Renal pelvis (tissue), 12 donors: ENCODE measurements around the gene RACK1. TPM values are rescaled to one million over a fixed set of nuclear protein-coding genes. Genes with fewer than 3 reads are reported as not detected.
"Not testable (repeated sequence)": the region's sequence is repeated elsewhere in the genome, so short reads cannot be mapped to it uniquely, and the experiment has no call there.

Experiments
- DNase-seq: peaks from one replicate; pipeline ENCODE4 v3.0.0-alpha.2; 2013
- long read RNA-seq, 16 experiments: transcript quantifications; one replicate each; lab custom pipeline, GENCODE V29; 2026
- polyA plus RNA-seq, 3 donors: library from polyadenylated mRNA; unstranded; fragments of 120-200 nt; gene quantifications; one replicate each; pipeline ENCODE4 v1.2.1, GENCODE V29; 2013; ENCODE audit not compliant: insufficient read length in 3 of 3

Gene RACK1
- polyA plus RNA-seq, result 1,000 to 10,000 TPM; 2,611 to 3,136 (median 2,727) TPM
- long read RNA-seq, donor 1, transcript RACK1-227 (8 exons, 1,403 nt), result major isoform, 587 of 1,521 reads
- long read RNA-seq, donor 1, transcript RACK1-216 (2 exons, 358 nt), result minor isoform, 13 of 1,521 reads
- long read RNA-seq, donor 1, transcript RACK1-233 (3 exons, 791 nt), result minor isoform, 29 of 1,521 reads
- long read RNA-seq, donor 1, transcript RACK1-210 (8 exons, 1,098 nt), result minor isoform, 509 of 1,521 reads
- long read RNA-seq, donor 1, partial matches to known transcripts, result 312 of 1,521 reads
- long read RNA-seq, donor 1, other reads (novel, unspliced or antisense), result 40 of 1,521 reads
- long read RNA-seq, donor 2, transcript RACK1-224 (8 exons, 1,150 nt), result minor isoform, 31 of 2,039 reads
- long read RNA-seq, donor 2, transcript RACK1-210 (8 exons, 1,098 nt), result minor isoform, 636 of 2,039 reads
- long read RNA-seq, donor 2, transcript RACK1-233 (3 exons, 791 nt), result minor isoform, 35 of 2,039 reads
- long read RNA-seq, donor 2, transcript RACK1-227 (8 exons, 1,403 nt), result major isoform, 879 of 2,039 reads
- long read RNA-seq, donor 2, partial matches to known transcripts, result 363 of 2,039 reads
- long read RNA-seq, donor 2, other reads (novel, unspliced or antisense), result 53 of 2,039 reads
- long read RNA-seq, donor 3, transcript RACK1-216 (2 exons, 358 nt), result minor isoform, 25 of 1,682 reads
- long read RNA-seq, donor 3, transcript RACK1-210 (8 exons, 1,098 nt), result minor isoform, 522 of 1,682 reads
- long read RNA-seq, donor 3, transcript RACK1-233 (3 exons, 791 nt), result minor isoform, 58 of 1,682 reads
- long read RNA-seq, donor 3, transcript RACK1-227 (8 exons, 1,403 nt), result major isoform, 554 of 1,682 reads
- long read RNA-seq, donor 3, partial matches to known transcripts, result 451 of 1,682 reads
- long read RNA-seq, donor 3, other reads (novel, unspliced or antisense), result 36 of 1,682 reads
- long read RNA-seq, donor 4, transcript RACK1-210 (8 exons, 1,098 nt), result minor isoform, 641 of 2,084 reads
- long read RNA-seq, donor 4, transcript RACK1-233 (3 exons, 791 nt), result minor isoform, 58 of 2,084 reads
- long read RNA-seq, donor 4, transcript RACK1-216 (2 exons, 358 nt), result minor isoform, 38 of 2,084 reads
- long read RNA-seq, donor 4, transcript RACK1-227 (8 exons, 1,403 nt), result major isoform, 809 of 2,084 reads
- long read RNA-seq, donor 4, partial matches to known transcripts, result 395 of 2,084 reads
- long read RNA-seq, donor 4, other reads (novel, unspliced or antisense), result 85 of 2,084 reads
- long read RNA-seq, donor 5, transcript RACK1-210 (8 exons, 1,098 nt), result minor isoform, 207 of 919 reads
- long read RNA-seq, donor 5, transcript RACK1-233 (3 exons, 791 nt), result minor isoform, 51 of 919 reads
- long read RNA-seq, donor 5, transcript RACK1-227 (8 exons, 1,403 nt), result major isoform, 336 of 919 reads
- long read RNA-seq, donor 5, transcript RACK1-216 (2 exons, 358 nt), result minor isoform, 20 of 919 reads
- long read RNA-seq, donor 5, partial matches to known transcripts, result 263 of 919 reads
- long read RNA-seq, donor 5, other reads (novel, unspliced or antisense), result 16 of 919 reads
- long read RNA-seq, donor 6, transcript RACK1-227 (8 exons, 1,403 nt), result major isoform, 527 of 1,269 reads
- long read RNA-seq, donor 6, transcript RACK1-233 (3 exons, 791 nt), result minor isoform, 53 of 1,269 reads
- long read RNA-seq, donor 6, transcript RACK1-210 (8 exons, 1,098 nt), result minor isoform, 349 of 1,269 reads
- long read RNA-seq, donor 6, transcript RACK1-216 (2 exons, 358 nt), result minor isoform, 20 of 1,269 reads
- long read RNA-seq, donor 6, partial matches to known transcripts, result 266 of 1,269 reads
- long read RNA-seq, donor 6, other reads (novel, unspliced or antisense), result 19 of 1,269 reads
- long read RNA-seq, donor 7, transcript RACK1-227 (8 exons, 1,403 nt), result major isoform, 667 of 2,054 reads
- long read RNA-seq, donor 7, transcript RACK1-210 (8 exons, 1,098 nt), result minor isoform, 465 of 2,054 reads
- long read RNA-seq, donor 7, transcript RACK1-233 (3 exons, 791 nt), result minor isoform, 138 of 2,054 reads
- long read RNA-seq, donor 7, transcript RACK1-216 (2 exons, 358 nt), result minor isoform, 58 of 2,054 reads
- long read RNA-seq, donor 7, partial matches to known transcripts, result 619 of 2,054 reads
- long read RNA-seq, donor 7, other reads (novel, unspliced or antisense), result 43 of 2,054 reads
- long read RNA-seq, donor 8, transcript RACK1-210 (8 exons, 1,098 nt), result minor isoform, 208 of 816 reads
- long read RNA-seq, donor 8, transcript RACK1-227 (8 exons, 1,403 nt), result major isoform, 333 of 816 reads
- long read RNA-seq, donor 8, transcript RACK1-233 (3 exons, 791 nt), result minor isoform, 20 of 816 reads
- long read RNA-seq, donor 8, transcript RACK1-216 (2 exons, 358 nt), result minor isoform, 20 of 816 reads
- long read RNA-seq, donor 8, partial matches to known transcripts, result 210 of 816 reads
- long read RNA-seq, donor 8, other reads (novel, unspliced or antisense), result 12 of 816 reads
- long read RNA-seq, donor 9, transcript RACK1-216 (2 exons, 358 nt), result minor isoform, 22 of 2,182 reads
- long read RNA-seq, donor 9, transcript RACK1-227 (8 exons, 1,403 nt), result major isoform, 933 of 2,182 reads
- long read RNA-seq, donor 9, transcript RACK1-210 (8 exons, 1,098 nt), result minor isoform, 544 of 2,182 reads
- long read RNA-seq, donor 9, transcript RACK1-233 (3 exons, 791 nt), result minor isoform, 58 of 2,182 reads
- long read RNA-seq, donor 9, partial matches to known transcripts, result 515 of 2,182 reads
- long read RNA-seq, donor 9, other reads (novel, unspliced or antisense), result 65 of 2,182 reads
- long read RNA-seq, donor 10, transcript RACK1-210 (8 exons, 1,098 nt), result minor isoform, 394 of 1,595 reads
- long read RNA-seq, donor 10, transcript RACK1-233 (3 exons, 791 nt), result minor isoform, 49 of 1,595 reads
- long read RNA-seq, donor 10, transcript RACK1-227 (8 exons, 1,403 nt), result major isoform, 586 of 1,595 reads
- long read RNA-seq, donor 10, transcript RACK1-216 (2 exons, 358 nt), result minor isoform, 14 of 1,595 reads
- long read RNA-seq, donor 10, partial matches to known transcripts, result 490 of 1,595 reads
- long read RNA-seq, donor 10, other reads (novel, unspliced or antisense), result 19 of 1,595 reads
- long read RNA-seq, donor 11, transcript RACK1-216 (2 exons, 358 nt), result minor isoform, 20 of 1,205 reads
- long read RNA-seq, donor 11, transcript RACK1-210 (8 exons, 1,098 nt), result minor isoform, 278 of 1,205 reads
- long read RNA-seq, donor 11, transcript RACK1-227 (8 exons, 1,403 nt), result major isoform, 431 of 1,205 reads
- long read RNA-seq, donor 11, transcript RACK1-233 (3 exons, 791 nt), result minor isoform, 79 of 1,205 reads
- long read RNA-seq, donor 11, partial matches to known transcripts, result 348 of 1,205 reads
- long read RNA-seq, donor 11, other reads (novel, unspliced or antisense), result 31 of 1,205 reads
- long read RNA-seq, donor 12, transcript RACK1-216 (2 exons, 358 nt), result minor isoform, 34 of 2,297 reads
- long read RNA-seq, donor 12, transcript RACK1-227 (8 exons, 1,403 nt), result major isoform, 964 of 2,297 reads
- long read RNA-seq, donor 12, transcript RACK1-210 (8 exons, 1,098 nt), result minor isoform, 595 of 2,297 reads
- long read RNA-seq, donor 12, transcript RACK1-233 (3 exons, 791 nt), result minor isoform, 44 of 2,297 reads
- long read RNA-seq, donor 12, partial matches to known transcripts, result 425 of 2,297 reads
- long read RNA-seq, donor 12, other reads (novel, unspliced or antisense), result 178 of 2,297 reads
- long read RNA-seq, donor 13, transcript RACK1-227 (8 exons, 1,403 nt), result major isoform, 323 of 1,035 reads
- long read RNA-seq, donor 13, transcript RACK1-210 (8 exons, 1,098 nt), result minor isoform, 225 of 1,035 reads
- long read RNA-seq, donor 13, transcript RACK1-233 (3 exons, 791 nt), result minor isoform, 78 of 1,035 reads
- long read RNA-seq, donor 13, transcript RACK1-216 (2 exons, 358 nt), result minor isoform, 33 of 1,035 reads
- long read RNA-seq, donor 13, partial matches to known transcripts, result 334 of 1,035 reads
- long read RNA-seq, donor 13, other reads (novel, unspliced or antisense), result 7 of 1,035 reads
- long read RNA-seq, donor 14, transcript RACK1-233 (3 exons, 791 nt), result minor isoform, 167 of 2,837 reads
- long read RNA-seq, donor 14, transcript RACK1-227 (8 exons, 1,403 nt), result major isoform, 900 of 2,837 reads
- long read RNA-seq, donor 14, transcript RACK1-210 (8 exons, 1,098 nt), result minor isoform, 557 of 2,837 reads
- long read RNA-seq, donor 14, transcript RACK1-216 (2 exons, 358 nt), result minor isoform, 74 of 2,837 reads
- long read RNA-seq, donor 14, partial matches to known transcripts, result 868 of 2,837 reads
- long read RNA-seq, donor 14, other reads (novel, unspliced or antisense), result 172 of 2,837 reads
- long read RNA-seq, donor 15, transcript RACK1-210 (8 exons, 1,098 nt), result minor isoform, 617 of 2,196 reads
- long read RNA-seq, donor 15, transcript RACK1-233 (3 exons, 791 nt), result minor isoform, 59 of 2,196 reads
- long read RNA-seq, donor 15, transcript RACK1-216 (2 exons, 358 nt), result minor isoform, 26 of 2,196 reads
- long read RNA-seq, donor 15, transcript RACK1-227 (8 exons, 1,403 nt), result major isoform, 931 of 2,196 reads
- long read RNA-seq, donor 15, partial matches to known transcripts, result 433 of 2,196 reads
- long read RNA-seq, donor 15, other reads (novel, unspliced or antisense), result 81 of 2,196 reads
- long read RNA-seq, donor 16, transcript RACK1-233 (3 exons, 791 nt), result minor isoform, 71 of 2,025 reads
- long read RNA-seq, donor 16, transcript RACK1-210 (8 exons, 1,098 nt), result minor isoform, 521 of 2,025 reads
- long read RNA-seq, donor 16, transcript RACK1-227 (8 exons, 1,403 nt), result major isoform, 824 of 2,025 reads
- long read RNA-seq, donor 16, transcript RACK1-216 (2 exons, 358 nt), result minor isoform, 34 of 2,025 reads
- long read RNA-seq, donor 16, partial matches to known transcripts, result 486 of 2,025 reads
- long read RNA-seq, donor 16, other reads (novel, unspliced or antisense), result 36 of 2,025 reads

DNA sequence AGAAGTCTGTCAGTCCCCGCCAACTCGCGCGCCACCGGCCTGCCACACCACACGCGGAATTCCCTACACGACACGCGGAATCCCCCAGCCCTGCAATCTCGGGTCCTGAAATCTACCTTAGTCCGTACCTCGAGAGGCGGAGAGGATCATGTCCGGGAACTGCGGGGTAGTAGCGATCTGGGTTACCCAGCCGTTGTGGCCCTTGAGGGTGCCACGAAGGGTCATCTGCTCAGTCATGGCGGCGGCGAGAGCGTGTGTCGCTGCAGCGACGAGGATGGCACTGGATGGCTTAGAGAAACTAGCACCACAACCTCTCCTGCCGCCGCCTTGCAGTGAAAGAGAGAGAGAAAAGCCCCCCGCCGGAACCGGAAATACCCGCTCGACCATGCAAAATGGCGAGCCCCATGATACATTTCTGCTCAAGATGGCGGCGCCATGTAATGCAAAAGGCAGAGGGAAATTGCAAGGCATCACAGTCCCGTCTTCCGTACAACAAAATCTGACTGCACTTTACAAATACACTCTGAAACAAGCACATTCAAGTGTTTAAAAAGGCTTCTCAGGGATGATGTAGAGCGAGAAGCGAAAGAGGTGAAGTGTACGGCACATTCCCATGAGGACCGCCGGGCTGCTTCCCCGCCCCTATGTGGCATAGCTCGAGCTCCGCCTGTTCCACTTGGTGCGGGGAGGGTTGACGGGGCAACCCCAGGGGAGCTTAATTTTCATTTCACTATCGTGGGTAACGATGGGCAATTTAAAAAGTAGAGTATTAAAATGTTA lies at the start of gene RACK1:
RACK1 (minus strand) TSS at position 343 of the 780 bp plus-strand sequence; CDS start at position 237, 106 bp downstream.
- peak; percentile 95 for DNase-seq

DNA sequence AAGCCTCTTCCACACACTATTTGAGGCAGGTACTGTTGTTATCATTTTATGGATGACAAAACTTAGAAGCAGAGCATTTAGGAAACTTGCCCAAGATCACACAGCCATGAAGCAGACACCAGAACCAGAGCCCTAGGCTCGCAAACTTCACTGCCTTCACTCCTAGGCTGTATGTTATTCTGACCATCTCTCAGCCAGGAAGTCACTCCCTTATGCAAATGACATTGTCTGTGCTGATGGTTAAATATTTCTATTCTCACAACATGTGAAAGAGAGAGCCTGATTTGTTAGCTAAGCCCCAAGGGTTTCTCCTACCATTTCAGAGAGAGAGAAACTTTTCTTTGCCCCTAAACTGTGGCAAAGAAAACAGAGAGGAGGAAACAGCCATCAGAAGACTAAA lies 43.6 kb upstream of the RACK1 start:
- DNase-seq, result not testable (repeated sequence)

- not testable (repeated sequence) for DNase-seq
Measured at GRCh38 chr5:181285962-181286705, 42.4 kb upstream of the RACK1 start.

GRCh38 chr5:181283841-181284755 lies 40.4 kb upstream of the RACK1 start:
- DNase-seq, result not testable (repeated sequence)

DNA sequence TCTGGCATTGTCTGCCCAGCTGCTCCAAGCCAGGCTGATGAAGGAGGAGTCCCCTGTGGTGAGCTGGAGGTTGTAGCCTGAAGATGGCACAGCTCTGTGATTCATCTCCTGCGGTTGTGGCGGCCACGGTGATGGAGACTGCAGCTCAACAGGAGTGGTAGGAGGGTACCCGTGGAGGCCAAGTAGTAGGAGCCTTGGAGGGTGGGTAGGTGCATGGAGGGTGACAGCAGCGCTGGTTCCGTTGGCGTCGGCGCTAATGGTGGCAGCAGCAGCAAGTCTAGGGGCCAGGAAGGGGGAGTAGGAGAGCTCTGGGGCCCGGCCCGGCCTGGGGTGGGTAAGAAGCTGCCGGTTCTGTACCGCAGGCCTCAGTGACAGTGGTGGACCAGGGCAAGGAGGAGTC lies 39.6 kb upstream of the RACK1 start:
- DNase-seq, result no peak

DNA sequence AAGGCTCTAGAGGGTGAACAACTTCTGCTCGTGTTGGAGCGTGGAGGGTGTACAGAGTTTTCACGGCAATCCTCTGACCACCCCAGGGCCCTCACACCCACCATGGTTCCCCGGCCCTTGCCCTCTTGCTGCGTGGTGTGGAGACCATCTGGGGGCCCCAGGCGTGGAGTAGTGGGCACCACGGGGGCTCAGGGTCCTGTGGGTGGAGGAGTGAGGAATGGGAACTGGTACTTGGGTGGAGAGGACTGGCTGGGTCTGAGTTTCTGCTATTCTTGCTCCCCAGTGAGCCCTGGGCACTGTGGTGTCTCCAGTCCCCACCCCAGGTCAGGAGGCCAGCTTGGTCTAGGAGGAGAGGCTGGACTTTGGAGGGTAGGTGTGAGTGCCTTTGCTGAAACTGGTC lies 39.2 kb upstream of the RACK1 start:
- no peak for DNase-seq

- DNase-seq, result not testable (repeated sequence)
Measured at GRCh38 chr5:181282415-181282814, 38.7 kb upstream of the RACK1 start.

DNA sequence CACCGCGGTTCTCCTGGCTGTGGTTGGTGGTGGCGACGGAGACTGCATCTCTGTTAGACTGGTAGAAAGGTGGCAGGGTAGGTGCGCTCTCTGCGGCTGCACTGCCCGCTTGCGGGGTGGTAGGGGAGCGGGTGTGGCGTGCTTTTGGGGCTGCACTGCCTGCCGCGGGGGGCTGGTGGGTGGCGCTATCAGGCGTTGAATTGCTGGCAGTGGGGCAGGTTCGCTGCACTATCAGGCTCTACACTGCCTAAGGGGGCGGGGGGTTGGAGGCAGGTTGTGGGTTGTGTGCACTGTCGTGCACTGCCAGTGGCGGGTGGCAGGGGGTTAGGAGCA lies 38.2 kb upstream of the RACK1 start:
- no peak for DNase-seq

GRCh38 chr5:181281077-181281983 lies 37.6 kb upstream of the RACK1 start:
- DNase-seq, result no peak

DNA sequence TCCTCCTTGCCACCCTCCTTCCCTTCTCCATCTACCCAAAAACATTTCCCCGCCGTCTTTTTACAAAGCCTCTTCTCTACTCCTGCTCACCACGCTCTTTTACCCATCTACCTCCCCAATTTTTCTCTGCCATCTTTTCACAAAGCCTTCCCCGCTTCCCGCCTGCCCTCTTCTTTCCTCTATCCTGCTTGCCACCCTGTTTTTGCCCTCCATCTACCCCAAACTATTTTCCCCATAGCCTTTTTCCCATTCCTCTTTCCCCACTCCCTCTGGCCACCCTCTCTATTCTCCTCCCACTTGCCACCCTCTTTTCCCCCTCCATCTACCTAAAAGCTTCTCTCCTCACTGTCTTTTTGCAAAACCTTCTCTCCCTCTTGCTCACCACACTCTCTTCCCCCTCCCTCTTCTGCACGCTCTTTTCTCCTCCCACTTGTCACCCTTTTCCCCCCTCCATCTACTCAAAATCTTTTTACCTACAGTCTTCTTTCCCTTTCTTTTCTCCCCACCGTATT lies 36.6 kb upstream of the RACK1 start:
- no peak for DNase-seq
